ENCODE measurements around the gene UBE3C. TPM values are rescaled to one million over a fixed set of nuclear protein-coding genes. Genes with fewer than 3 reads are reported as not detected.

The UBE3C gene
- total and polyA plus RNA-seq, 9 of the 15 experiments (the other 6 are each of a cell fraction or from before 2014, with no cell fraction given) = 9.6 to 91.7 (median 75.4) TPM

- Histone ChIP-seq H3K9ac (ENCODE audit: insufficient read depth in 1 of 2, low read depth in 2 of 2, low read length in 2 of 2) (no peak overlapping the region), H4K20me1 (replicated peaks; ENCODE audit: control insufficient read depth, insufficient read depth, low read length) (no peaks in the 10 kb centered on the region), H3K9me3 (replicated peaks; ENCODE audit: control insufficient read depth, insufficient read depth, low read depth, low read length) (no peaks in the 10 kb centered on the region), H3K27ac (ENCODE audit: extremely low read depth, low read depth, low read length) (no peak overlapping the region), H3K36me3 (ENCODE audit: control insufficient read depth, insufficient read depth, low read length) (no peaks in the 10 kb centered on the region), H3K27me3 (ENCODE audit: control insufficient read depth in 2 of 2, insufficient read depth in 2 of 2, low read length in 2 of 2) (no peaks in the 10 kb centered on the region; a peak in 1 of 5 replicates), H3K4me2 (ENCODE audit: insufficient read depth, low read length) (no peak overlapping the region), H3K79me2 (ENCODE audit: control insufficient read depth, insufficient read depth, low read length) (no peaks in the 10 kb centered on the region), H3K4me1 (replicated peaks in 1 of 2; ENCODE audit: control insufficient read depth in 2 of 2, insufficient read depth in 2 of 2, low read length in 2 of 2) (peaks cover 8 to 16% of the 10 kb centered on the region in 2 experiments; a peak in 4 of 5 replicates), H3K4me3 (no peak overlapping the region), H2AFZ (ENCODE audit: low read depth, low read length) (peak overlapping the region; percentile 52; the same call in 1 of the 2 replicates), H3K9me1 (ENCODE audit: control insufficient read depth, insufficient read depth, low read length) (no peaks in the 10 kb centered on the region)
- FAIRE-seq (peak; percentile 60), DNase-seq (ENCODE audit: extremely low read depth in 1 of 4, low spot score in 3 of 4) (no peak), ATAC-seq (no peak)
- in situ Hi-C loops (cut with MboI) (no loop called here), intact Hi-C loops (cut with micrococcal nuclease) (no loop called here)
- no TSS peak for BruUV-seq (replicated peaks)
- ChIA-PET CTCF (ENCODE audit: low intra/inter-chr PET ratio) (no interaction called here), POLR2A (no interaction called here)
- 65% methylated on average over 7 of the region's 7 CpGs for WGBS (ENCODE audit: insufficient coverage, low coverage, missing lambda C conversion rate)
- TF ChIP-seq ARNT (IDR thresholded peaks at IDR 0.05) (no peak), RBFOX2 (IDR thresholded peaks at IDR 0.05; ENCODE audit: low read depth, low read length) (no peak), NR4A1 (CRISPR knock-in tag; IDR thresholded peaks at IDR 0.05) (no peak), NR4A1 (tag; IDR thresholded peaks at IDR 0.05) (peak; percentile 89), GTF2A2 (tag; IDR thresholded peaks at IDR 0.05) (peak; percentile 27; the same call in 1 of the 2 replicates), POLR3G (IDR thresholded peaks at IDR 0.05; ENCODE audit: extremely low read depth, insufficient read length, insufficient replicate concordance) (no peak), PATZ1 (CRISPR knock-in tag; IDR thresholded peaks at IDR 0.05; ENCODE audit: borderline replicate concordance) (no peak), ZNF282 (CRISPR knock-in tag; IDR thresholded peaks at IDR 0.05) (no peak), THAP7 (CRISPR knock-in tag; IDR thresholded peaks at IDR 0.05) (no peak), TEAD1 (CRISPR knock-in tag; IDR thresholded peaks at IDR 0.05) (peak in 1 of 2 experiments; percentile 30; a peak in 1 of 4 replicates), FOXP4 (CRISPR knock-in tag; IDR thresholded peaks at IDR 0.05; ENCODE audit: borderline replicate concordance) (no peak), ZNF395 (CRISPR knock-in tag; IDR thresholded peaks at IDR 0.05) (no peak)
These were observed 172.0 kb downstream of the UBE3C start for GRCh38 chr7:157310676-157311185.

Measured in K562 (cell line).